GM18502 (cell line): ENCODE results near the gene SWI5.
A peak's percentile ranks its signal among the peaks of the same experiment; 100 is the strongest.
"Not testable (repeated sequence)": the region's sequence is repeated elsewhere in the genome, so short reads cannot be mapped to it uniquely, and the experiment has no call there.

Source experiments
- ATAC-seq: cut with Tn5 transposase; IDR thresholded peaks from one replicate; pipeline ENCODE4 v1.9.1; 2021; ENCODE audit warnings: mild to moderate bottlenecking; ENCODE audit not compliant: unreplicated experiment, poor library complexity

The SWI5 gene

GRCh38 chr9:128275198-128276007, 673 bp upstream of the SWI5 start, which contains the start of gene GOLGA2:
GOLGA2 (minus strand) TSS chr9:128276007; CDS start chr9:128275976, 31 bp downstream.
- peak; percentile 51 for ATAC-seq

GRCh38 chr9:128276574-128277270, 646 bp downstream of the SWI5 start:
- ATAC-seq = no peak

GRCh38 chr9:128279088-128280073, 3.3 kb downstream of the SWI5 start:
- ATAC-seq = not testable (repeated sequence)

- ATAC-seq = no peak
Observed at GRCh38 chr9:128280084-128280622, 4.1 kb downstream of the SWI5 start.

- no peak for ATAC-seq
Observed at GRCh38 chr9:128282500-128282899, 6.4 kb downstream of the SWI5 start.

GRCh38 chr9:128285033-128285784, 9.1 kb downstream of the SWI5 start:
- no peak for ATAC-seq

GRCh38 chr9:128286440-128286839, 10.4 kb downstream of the SWI5 start:
- ATAC-seq = no peak

GRCh38 chr9:128288273-128289004, 12.4 kb downstream of the SWI5 start:
- ATAC-seq = no peak

- ATAC-seq = no peak
Observed at GRCh38 chr9:128292009-128292408, 15.9 kb downstream of the SWI5 start.

- no peak for ATAC-seq
Observed at GRCh38 chr9:128293091-128293490, 17.0 kb downstream of the SWI5 start.

- ATAC-seq = no peak
Observed at GRCh38 chr9:128294142-128294541, 18.1 kb downstream of the SWI5 start.

GRCh38 chr9:128296340-128297220, 20.5 kb downstream of the SWI5 start:
- no peak for ATAC-seq

GRCh38 chr9:128297221-128297773, 21.2 kb downstream of the SWI5 start:
- ATAC-seq = no peak

GRCh38 chr9:128298535-128299482, 22.7 kb downstream of the SWI5 start:
- no peak for ATAC-seq

- no peak for ATAC-seq
Observed at GRCh38 chr9:128304136-128304970, 28.3 kb downstream of the SWI5 start.

- no peak for ATAC-seq
Observed at GRCh38 chr9:128304971-128305288, 28.9 kb downstream of the SWI5 start.
